Mesenchymal stem cell (in vitro differentiated cells and primary cell): ENCODE results near the gene HCK.

ENCODE experiments used
- DNase-seq: peaks from one replicate; pipeline ENCODE4 v3.0.0-alpha.2; 2013
- H2AFZ ChIP-seq: one replicate; pipeline ENCODE4 v1.6.1; 2013; ENCODE audit warnings: low read depth, mild to moderate bottlenecking, control low read depth, inconsistent platforms, low read length, moderate library complexity
- H2AK5ac ChIP-seq: 2 replicates; pipeline ENCODE4 v1.6.1; 2013; ENCODE audit warnings: low read length, moderate library complexity, mild to moderate bottlenecking, inconsistent platforms; ENCODE audit not compliant: severe bottlenecking
- H2BK120ac ChIP-seq: one replicate; pipeline ENCODE4 v1.6.1; 2013; ENCODE audit warnings: low read depth, mild to moderate bottlenecking, inconsistent platforms, low read length, moderate library complexity
- H2BK12ac ChIP-seq, 2 experiments: one replicate each; pipeline ENCODE4 v1.6.1; 2013; ENCODE audit warnings: inconsistent platforms in 2 of 2, low read length in 2 of 2, mild to moderate bottlenecking in 2 of 2, moderate library complexity in 2 of 2, control low read depth in 1 of 2
- H2BK15ac ChIP-seq: one replicate; pipeline ENCODE4 v1.6.1; 2013; ENCODE audit warnings: mild to moderate bottlenecking, low read depth, inconsistent platforms; ENCODE audit not compliant: poor library complexity, severe bottlenecking
- H2BK5ac ChIP-seq: 2 replicates; pipeline ENCODE4 v1.6.1; 2013; ENCODE audit warnings: low read depth, mild to moderate bottlenecking, low read length, control low read depth, inconsistent platforms; ENCODE audit not compliant: poor library complexity, severe bottlenecking
- H3K14ac ChIP-seq, 2 experiments: one replicate each; pipeline ENCODE4 v1.6.1; 2013; ENCODE audit warnings: inconsistent platforms in 2 of 2, low read length in 2 of 2, control low read depth in 1 of 2, mild to moderate bottlenecking in 1 of 2, moderate library complexity in 1 of 2
- H3K18ac ChIP-seq, 2 experiments: one replicate each; pipeline ENCODE4 v1.6.1; 2013; ENCODE audit warnings: inconsistent platforms in 2 of 2, low read length in 2 of 2, control low read depth in 1 of 2, low read depth in 1 of 2, mild to moderate bottlenecking in 1 of 2
- H3K23ac ChIP-seq, 2 experiments: one replicate each; pipeline ENCODE4 v1.6.1; 2013; ENCODE audit warnings: inconsistent platforms in 2 of 2, low read length in 2 of 2, mild to moderate bottlenecking in 2 of 2, moderate library complexity in 2 of 2, control low read depth in 1 of 2
- H3K27ac ChIP-seq: 2 replicates; pipeline ENCODE4 v1.5.1; 2013; ENCODE audit warnings: mild to moderate bottlenecking, moderate library complexity, low read length, control low read depth, inconsistent platforms; ENCODE audit not compliant: poor library complexity, severe bottlenecking
- H3K27me3 ChIP-seq, 2 experiments: 2 replicates each; pipeline versions ENCODE4 v1.6.1 to v1.7.0; 2013; ENCODE audit warnings: low read length in 2 of 2, mild to moderate bottlenecking in 2 of 2, moderate library complexity in 2 of 2, control low read depth in 1 of 2, inconsistent platforms in 1 of 2; ENCODE audit not compliant: control insufficient read depth in 1 of 2, insufficient read depth in 1 of 2
- H3K36me3 ChIP-seq, 2 experiments: 2 replicates each; pipeline versions ENCODE4 v1.6.1 to v1.7.0; 2013; ENCODE audit warnings: low read length in 2 of 2, control low read depth in 1 of 2, inconsistent platforms in 1 of 2, low read depth in 1 of 2, mild to moderate bottlenecking in 1 of 2; ENCODE audit not compliant: insufficient read depth in 2 of 2, control insufficient read depth in 1 of 2
- H3K4ac ChIP-seq, 2 experiments: one replicate each; pipeline ENCODE4 v1.6.1; 2013; ENCODE audit warnings: inconsistent platforms in 2 of 2, low read length in 2 of 2, mild to moderate bottlenecking in 2 of 2, moderate library complexity in 2 of 2, control low read depth in 1 of 2, low read depth in 1 of 2
- H3K4me1 ChIP-seq: 2 replicates; pipeline ENCODE4 v1.6.1; 2013; ENCODE audit warnings: low read depth, low read length, control low read depth; ENCODE audit not compliant: control insufficient read depth, insufficient read depth
- H3K4me2 ChIP-seq: 2 replicates; pipeline ENCODE4 v1.6.1; 2013; ENCODE audit warnings: low read length, mild to moderate bottlenecking, inconsistent platforms; ENCODE audit not compliant: poor library complexity, severe bottlenecking
- H3K4me3 ChIP-seq, 2 experiments: 2 replicates each; pipeline versions ENCODE4 v1.5.1 to v1.7.0; 2013; ENCODE audit warnings: low read length in 2 of 2, mild to moderate bottlenecking in 2 of 2, control low read depth in 1 of 2, low read depth in 1 of 2; ENCODE audit not compliant: insufficient read depth in 1 of 2
- H3K79me1 ChIP-seq: replicated peaks from 2 replicates; pipeline ENCODE4 v1.6.1; 2013; ENCODE audit warnings: mild to moderate bottlenecking, control low read depth, low read length, inconsistent platforms; ENCODE audit not compliant: poor library complexity, severe bottlenecking
- H3K9ac ChIP-seq: 2 replicates; pipeline ENCODE4 v1.7.0; 2013; ENCODE audit warnings: mild to moderate bottlenecking, low read length, moderate library complexity
- H3K9me3 ChIP-seq: 2 replicates; pipeline ENCODE4 v1.7.0; 2013; ENCODE audit warnings: mild to moderate bottlenecking, low read length; ENCODE audit not compliant: control insufficient read depth
- H4K8ac ChIP-seq: one replicate; pipeline ENCODE4 v1.6.1; 2013; ENCODE audit warnings: inconsistent platforms, mild to moderate bottlenecking, low read length, moderate library complexity
- H4K91ac ChIP-seq: one replicate; pipeline ENCODE4 v1.6.1; 2013; ENCODE audit warnings: mild to moderate bottlenecking, low read length, inconsistent platforms
- WGBS: methylation state at CpG from one replicate; pipeline ENCODE4 v1.1.7; 2013; ENCODE audit warnings: mixed read lengths; 5-methylcytosine and 5-hydroxymethylcytosine counted together

The HCK gene

GRCh38 chr20:32075534-32075933 is 23.5 kb downstream of the HCK start:
- H4K8ac ChIP-seq: no peak overlapping the region
- H3K36me3 ChIP-seq: no peaks in the 10 kb centered on the region
- H3K4me1 ChIP-seq: no peaks in the 10 kb centered on the region
- no peak overlapping the region for H3K4me2 ChIP-seq
- H3K23ac ChIP-seq: no peak overlapping the region
- H3K14ac ChIP-seq: no peak overlapping the region
- peaks cover 65 to 82% of the 10 kb centered on the region in 2 experiments for H3K27me3 ChIP-seq
- H3K79me1 ChIP-seq: no peaks in the 10 kb centered on the region
- H4K91ac ChIP-seq: no peak overlapping the region
- H3K9ac ChIP-seq: no peak overlapping the region
- 88% methylated on average over 1 of the region's 1 CpG for WGBS
- no peak overlapping the region for H2BK15ac ChIP-seq
- H2BK5ac ChIP-seq: no peak overlapping the region
- H2AK5ac ChIP-seq: no peak overlapping the region
- H2BK120ac ChIP-seq: no peak overlapping the region
- no peaks in the 10 kb centered on the region for H3K9me3 ChIP-seq
- H3K18ac ChIP-seq: no peak overlapping the region
- H3K4me3 ChIP-seq: no peak overlapping the region
- H2AFZ ChIP-seq: no peak overlapping the region
- no peak overlapping the region for H2BK12ac ChIP-seq
- DNase-seq: no peak
- no peak overlapping the region for H3K4ac ChIP-seq
- H3K27ac ChIP-seq: no peak overlapping the region

GRCh38 chr20:32077190-32077589 is 25.1 kb downstream of the HCK start:
- 96% methylated on average over 3 of the region's 4 CpGs for WGBS
- H3K27me3 ChIP-seq: peaks cover 73 to 83% of the 10 kb centered on the region in 2 experiments

GRCh38 chr20:32078322-32078721 is 26.3 kb downstream of the HCK start:
- no peaks in the 10 kb centered on the region for H3K9me3 ChIP-seq
- H2BK5ac ChIP-seq: no peak overlapping the region
- no peak overlapping the region for H3K18ac ChIP-seq
- DNase-seq: no peak
- H2AK5ac ChIP-seq: no peak overlapping the region
- no peak overlapping the region for H3K23ac ChIP-seq
- no peaks in the 10 kb centered on the region for H3K79me1 ChIP-seq
- no peak overlapping the region for H3K4me2 ChIP-seq
- no peak overlapping the region for H3K14ac ChIP-seq
- H4K91ac ChIP-seq: no peak overlapping the region
- 88% methylated on average over 4 of the region's 5 CpGs for WGBS
- peaks cover 76 to 77% of the 10 kb centered on the region in 2 experiments for H3K27me3 ChIP-seq
- no peak overlapping the region for H2BK15ac ChIP-seq
- no peak overlapping the region for H2BK12ac ChIP-seq
- no peak overlapping the region for H3K4me3 ChIP-seq
- H3K9ac ChIP-seq: no peak overlapping the region
- no peaks in the 10 kb centered on the region for H3K36me3 ChIP-seq
- H3K4ac ChIP-seq: no peak overlapping the region
- H4K8ac ChIP-seq: no peak overlapping the region
- H3K27ac ChIP-seq: no peak overlapping the region
- no peak overlapping the region for H2BK120ac ChIP-seq
- H2AFZ ChIP-seq: no peak overlapping the region
- no peaks in the 10 kb centered on the region for H3K4me1 ChIP-seq

More at GRCh38 chr20:32077190-32077589, 25.1 kb downstream of the HCK start:
- H3K79me1 ChIP-seq: no peaks in the 10 kb centered on the region
- H2BK12ac ChIP-seq: no peak overlapping the region
- no peak overlapping the region for H2AK5ac ChIP-seq
- H3K4me2 ChIP-seq: no peak overlapping the region
- H3K9ac ChIP-seq: no peak overlapping the region
- H3K4ac ChIP-seq: no peak overlapping the region
- no peak overlapping the region for H2BK15ac ChIP-seq
- H3K18ac ChIP-seq: no peak overlapping the region
- H3K27ac ChIP-seq: no peak overlapping the region
- no peaks in the 10 kb centered on the region for H3K9me3 ChIP-seq
- H3K4me3 ChIP-seq: no peak overlapping the region
- H4K8ac ChIP-seq: no peak overlapping the region
- H4K91ac ChIP-seq: no peak overlapping the region
- H2BK5ac ChIP-seq: no peak overlapping the region
- no peak overlapping the region for H2AFZ ChIP-seq
- no peak overlapping the region for H3K14ac ChIP-seq
- H3K36me3 ChIP-seq: no peaks in the 10 kb centered on the region
- H2BK120ac ChIP-seq: no peak overlapping the region
- no peaks in the 10 kb centered on the region for H3K4me1 ChIP-seq
- H3K23ac ChIP-seq: no peak overlapping the region
- no peak for DNase-seq

- H2BK15ac ChIP-seq: no peak overlapping the region
- DNase-seq: no peak
- H4K8ac ChIP-seq: no peak overlapping the region
- no peak overlapping the region for H2AFZ ChIP-seq
- no peak overlapping the region for H4K91ac ChIP-seq
- no peak overlapping the region for H2AK5ac ChIP-seq
- no peak overlapping the region for H3K4me2 ChIP-seq
- H3K27me3 ChIP-seq: peaks cover 76 to 77% of the 10 kb centered on the region in 2 experiments
- no peak overlapping the region for H3K27ac ChIP-seq
- H3K4me1 ChIP-seq: no peaks in the 10 kb centered on the region
- no peaks in the 10 kb centered on the region for H3K79me1 ChIP-seq
- no peak overlapping the region for H3K18ac ChIP-seq
- no peak overlapping the region for H2BK5ac ChIP-seq
- H3K36me3 ChIP-seq: no peaks in the 10 kb centered on the region
- H3K14ac ChIP-seq: no peak overlapping the region
- H2BK120ac ChIP-seq: no peak overlapping the region
- no peak overlapping the region for H2BK12ac ChIP-seq
- no peaks in the 10 kb centered on the region for H3K9me3 ChIP-seq
- no peak overlapping the region for H3K9ac ChIP-seq
- no peak overlapping the region for H3K4ac ChIP-seq
- no peak overlapping the region for H3K23ac ChIP-seq
- no peak overlapping the region for H3K4me3 ChIP-seq
Observed at GRCh38 chr20:32078791-32079190, 26.7 kb downstream of the HCK start.
